ENCODE results near the gene RTL5.

DNA sequence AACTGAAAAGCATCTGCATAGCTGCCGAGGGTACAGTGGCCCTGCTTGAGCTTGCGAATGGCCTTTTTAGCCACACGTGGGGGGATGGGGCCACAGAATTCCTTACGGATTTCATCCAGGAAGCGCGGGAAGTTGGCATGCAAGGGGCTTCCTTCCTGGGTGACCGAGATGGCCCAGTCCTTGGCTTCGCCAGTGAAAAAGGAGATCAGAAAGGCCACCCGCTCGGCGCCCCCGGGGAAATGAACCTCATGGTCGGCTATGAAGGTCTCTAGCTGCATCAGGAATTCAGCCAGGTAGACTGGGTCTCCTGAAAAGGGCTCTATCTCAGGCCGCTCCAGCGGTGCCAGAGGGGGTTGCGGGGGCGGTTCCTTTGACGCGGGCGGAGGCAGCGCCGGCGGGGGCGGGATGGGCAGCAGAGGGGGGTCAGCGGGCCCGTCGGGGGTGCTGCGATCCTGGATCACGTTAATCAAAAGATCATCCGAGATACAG lies 909 bp downstream of the RTL5 start:
- TF ChIP-seq CTCF (IDR thresholded peaks at IDR 0.05 in 2 of 3, conservative IDR thresholded peaks at IDR 0.05 in 1 of 3; ENCODE audit: borderline replicate concordance in 1 of 3, insufficient read depth in 1 of 3, low read depth in 2 of 3, low read length in 2 of 3), result no peak
- no peak for TF ChIP-seq ZNF274 (IDR thresholded peaks at IDR 0.05; ENCODE audit: low read depth, low read length)
- no peak for TF ChIP-seq ZFX (IDR thresholded peaks at IDR 0.05)
- TF ChIP-seq EZH2 (IDR thresholded peaks at IDR 0.05), result no peak
- TF ChIP-seq POLR2A (IDR thresholded peaks at IDR 0.05; ENCODE audit: borderline replicate concordance, extremely low read depth, insufficient read depth, insufficient read length), result no peak
- no peak for TF ChIP-seq MAX (IDR thresholded peaks at IDR 0.05)
- no peak for TF ChIP-seq JUND (IDR thresholded peaks at IDR 0.05)
- no peak for TF ChIP-seq YY1 (IDR thresholded peaks at IDR 0.05; ENCODE audit: extremely low read depth, insufficient replicate concordance, low read depth, low read length)

All from HCT116 (cell line).